HepG2 (cell line): Measurements from ENCODE around the gene SYNJ2. TPM values are rescaled to one million over a fixed set of nuclear protein-coding genes. Genes with fewer than 3 reads are reported as not detected.

Experiments used
- AGO2 ChIP-seq: fragments of 200-400 bp; formaldehyde crosslinking; optimal IDR thresholded peaks from 2 replicates; pipeline ENCODE3; 2017; ENCODE audit warnings: mild to moderate bottlenecking, low read depth, low read length, moderate library complexity
- NRL ChIP-seq: sonication (generic); formaldehyde crosslinking; IDR thresholded peaks from 2 replicates; pipeline ENCODE4 v1.5.0; 2020; ENCODE audit warnings: missing genetic modification reagents, mild to moderate bottlenecking, moderate library complexity, borderline replicate concordance
- POLR2A ChIP-seq, 2 experiments: IDR thresholded peaks; 2 replicates each; pipeline ENCODE4 v1.6.1; 2011; ENCODE audit warnings: low read depth in 2 of 2, low read length in 2 of 2, mild to moderate bottlenecking in 1 of 2, moderate library complexity in 1 of 2; ENCODE audit not compliant: insufficient read depth in 1 of 2
- SAP130 ChIP-seq: IDR thresholded peaks from 2 replicates; pipeline ENCODE4 v1.6.1; 2016; ENCODE audit warnings: low read depth
- ZNF607 ChIP-seq: sonication (generic); formaldehyde crosslinking; IDR thresholded peaks from 2 replicates; pipeline ENCODE4 v1.5.1; 2020; ENCODE audit warnings: missing genetic modification reagents, mild to moderate bottlenecking, borderline replicate concordance
- ZNF766 ChIP-seq: sonication (generic); formaldehyde crosslinking; IDR thresholded peaks from 2 replicates; pipeline ENCODE4 v1.5.0; 2020; ENCODE audit warnings: missing genetic modification reagents, borderline replicate concordance
- polyA plus RNA-seq, 8 experiments: library from polyadenylated mRNA; depleted of rRNA in 3 of 8; stranded (reverse) in 7 of 8; unstranded in 1 of 8; fragments of >200 nt; fragmentation: Illumina TruSeq in 4 of 8; extraction: Trizol in 4 of 8; gene quantifications; 2 replicates each; pipeline versions ENCODE4 v1.2.1 to v1.2.3, GENCODE V29; 2011 to 2016; ENCODE audit warnings: low read depth in 4 of 8, missing spikeins in 1 of 8, mixed read lengths in 1 of 8; ENCODE audit not compliant: insufficient read depth in 1 of 8
- total RNA-seq, 5 experiments: library from RNA; depleted of rRNA; stranded (reverse); fragments of >200 nt; fragmentation: Illumina TruSeq; extraction: Trizol; gene quantifications; 2 replicates each; pipeline ENCODE4 v1.2.3, GENCODE V29; 2016; ENCODE audit warnings: low read depth in 1 of 5
- TF ChIP-seq, protein P1 (sequence below), 2 experiments: fragments of 450-650 bp in 1 of 2; sonication (generic) in 1 of 2; formaldehyde crosslinking in 1 of 2; IDR thresholded peaks; 2 replicates each; pipeline versions ENCODE4 v1.6.1 to v1.8.0; 2016 to 2022; ENCODE audit warnings: antibody characterized with exemption in 1 of 2, mild to moderate bottlenecking in 1 of 2, missing genetic modification reagents in 1 of 2
- TF ChIP-seq, protein P2 (sequence below): sonication (generic); formaldehyde crosslinking; IDR thresholded peaks from 2 replicates; pipeline ENCODE4 v1.5.0; 2020; ENCODE audit warnings: missing genetic modification reagents, mild to moderate bottlenecking, borderline replicate concordance

SYNJ2 gene
- total and polyA plus RNA-seq, 2 of the 13 experiments (the other 11 are each of a cell fraction or from before 2014, with no cell fraction given), result 39.1 to 57.6 TPM

DNA sequence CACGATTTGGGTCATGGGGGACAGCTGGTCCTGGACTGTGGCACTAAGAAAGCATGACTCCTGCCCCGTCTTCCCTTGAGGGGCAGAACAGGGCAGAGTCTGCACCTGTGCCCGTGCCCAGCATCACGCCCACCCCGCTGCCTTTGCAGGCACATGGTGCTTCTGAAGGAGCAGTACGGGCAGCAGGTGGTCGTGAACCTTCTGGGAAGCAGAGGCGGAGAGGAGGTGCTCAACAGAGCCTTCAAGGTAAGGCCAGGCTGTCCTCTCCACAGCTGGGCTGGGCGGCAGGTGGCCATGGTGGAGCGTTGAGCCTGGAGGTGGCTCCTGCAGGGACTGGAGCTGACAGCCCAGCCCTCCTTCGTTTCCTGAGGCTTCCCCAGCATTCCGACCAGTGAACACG is 77.4 kb downstream of the SYNJ2 start (continued):
- TF ChIP-seq, protein P1, sequence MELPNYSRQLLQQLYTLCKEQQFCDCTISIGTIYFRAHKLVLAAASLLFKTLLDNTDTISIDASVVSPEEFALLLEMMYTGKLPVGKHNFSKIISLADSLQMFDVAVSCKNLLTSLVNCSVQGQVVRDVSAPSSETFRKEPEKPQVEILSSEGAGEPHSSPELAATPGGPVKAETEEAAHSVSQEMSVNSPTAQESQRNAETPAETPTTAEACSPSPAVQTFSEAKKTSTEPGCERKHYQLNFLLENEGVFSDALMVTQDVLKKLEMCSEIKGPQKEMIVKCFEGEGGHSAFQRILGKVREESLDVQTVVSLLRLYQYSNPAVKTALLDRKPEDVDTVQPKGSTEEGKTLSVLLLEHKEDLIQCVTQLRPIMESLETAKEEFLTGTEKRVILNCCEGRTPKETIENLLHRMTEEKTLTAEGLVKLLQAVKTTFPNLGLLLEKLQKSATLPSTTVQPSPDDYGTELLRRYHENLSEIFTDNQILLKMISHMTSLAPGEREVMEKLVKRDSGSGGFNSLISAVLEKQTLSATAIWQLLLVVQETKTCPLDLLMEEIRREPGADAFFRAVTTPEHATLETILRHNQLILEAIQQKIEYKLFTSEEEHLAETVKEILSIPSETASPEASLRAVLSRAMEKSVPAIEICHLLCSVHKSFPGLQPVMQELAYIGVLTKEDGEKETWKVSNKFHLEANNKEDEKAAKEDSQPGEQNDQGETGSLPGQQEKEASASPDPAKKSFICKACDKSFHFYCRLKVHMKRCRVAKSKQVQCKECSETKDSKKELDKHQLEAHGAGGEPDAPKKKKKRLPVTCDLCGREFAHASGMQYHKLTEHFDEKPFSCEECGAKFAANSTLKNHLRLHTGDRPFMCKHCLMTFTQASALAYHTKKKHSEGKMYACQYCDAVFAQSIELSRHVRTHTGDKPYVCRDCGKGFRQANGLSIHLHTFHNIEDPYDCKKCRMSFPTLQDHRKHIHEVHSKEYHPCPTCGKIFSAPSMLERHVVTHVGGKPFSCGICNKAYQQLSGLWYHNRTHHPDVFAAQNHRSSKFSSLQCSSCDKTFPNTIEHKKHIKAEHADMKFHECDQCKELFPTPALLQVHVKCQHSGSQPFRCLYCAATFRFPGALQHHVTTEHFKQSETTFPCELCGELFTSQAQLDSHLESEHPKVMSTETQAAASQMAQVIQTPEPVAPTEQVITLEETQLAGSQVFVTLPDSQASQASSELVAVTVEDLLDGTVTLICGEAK (IDR thresholded peaks at IDR 0.05), result no peak
- TF ChIP-seq, protein P1 (CRISPR knock-in tag; IDR thresholded peaks at IDR 0.05), result 0 out of 2 replicates have a peak, but pooled peaks have one; percentile 20
- TF ChIP-seq AGO2 (peak; percentile 55), NRL (CRISPR knock-in tag) (0 out of 2 replicates have a peak, but pooled peaks have one; percentile 69), ZNF766 (no peak), POLR2A (IDR thresholded peaks at IDR 0.05; ENCODE audit: insufficient read depth in 1 of 2, low read depth in 2 of 2, low read length in 2 of 2) (peak in 1 of 2 experiments; percentile 29; a peak in 1 of 4 replicates), SAP130 (CRISPR knock-in tag) (no peak), ZNF607 (CRISPR knock-in tag) (no peak)
- TF ChIP-seq, protein P2, sequence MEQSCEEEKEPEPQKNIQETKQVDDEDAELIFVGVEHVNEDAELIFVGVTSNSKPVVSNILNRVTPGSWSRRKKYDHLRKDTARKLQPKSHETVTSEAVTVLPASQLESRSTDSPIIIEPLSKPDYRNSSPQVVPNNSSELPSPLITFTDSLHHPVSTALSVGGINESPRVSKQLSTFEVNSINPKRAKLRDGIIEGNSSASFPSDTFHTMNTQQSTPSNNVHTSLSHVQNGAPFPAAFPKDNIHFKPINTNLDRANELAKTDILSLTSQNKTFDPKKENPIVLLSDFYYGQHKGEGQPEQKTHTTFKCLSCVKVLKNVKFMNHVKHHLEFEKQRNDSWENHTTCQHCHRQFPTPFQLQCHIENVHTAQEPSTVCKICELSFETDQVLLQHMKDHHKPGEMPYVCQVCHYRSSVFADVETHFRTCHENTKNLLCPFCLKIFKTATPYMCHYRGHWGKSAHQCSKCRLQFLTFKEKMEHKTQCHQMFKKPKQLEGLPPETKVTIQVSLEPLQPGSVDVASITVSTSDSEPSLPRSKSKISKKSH, result peak; percentile 69; the same call in 1 of the 2 replicates
